HG03342 (cell line): ENCODE data around the gene TMEM117.
A peak's percentile ranks its signal among the peaks of the same experiment; 100 is the strongest.
"Not testable (repeated sequence)": the region's sequence is repeated elsewhere in the genome, so short reads cannot be mapped to it uniquely, and the experiment has no call there.

Source experiments
- ATAC-seq: cut with Tn5 transposase; IDR thresholded peaks from one replicate; pipeline ENCODE4 v1.9.1; 2021; ENCODE audit warnings: mild to moderate bottlenecking, moderate library complexity; ENCODE audit not compliant: unreplicated experiment

Gene TMEM117

GRCh38 chr12:44174053-44174452 lies 338.2 kb downstream of the TMEM117 start:
- no peak for ATAC-seq

GRCh38 chr12:44184499-44185206 lies 348.8 kb downstream of the TMEM117 start:
- peak; percentile 81 for ATAC-seq

- peak; percentile 99 for ATAC-seq
Observed at GRCh38 chr12:44193281-44193680, 357.4 kb downstream of the TMEM117 start.

- not testable (repeated sequence) for ATAC-seq
Observed at GRCh38 chr12:44195719-44196118, 359.8 kb downstream of the TMEM117 start.

- ATAC-seq = no peak
Observed at GRCh38 chr12:44206045-44206444, 370.2 kb downstream of the TMEM117 start.

GRCh38 chr12:44217146-44217883 lies 381.4 kb downstream of the TMEM117 start:
- ATAC-seq = no peak

GRCh38 chr12:44223736-44224135 lies 387.9 kb downstream of the TMEM117 start:
- no peak for ATAC-seq

GRCh38 chr12:44224399-44225148 lies 388.7 kb downstream of the TMEM117 start:
- no peak for ATAC-seq

GRCh38 chr12:44225149-44225510 lies 389.2 kb downstream of the TMEM117 start:
- ATAC-seq = no peak

- no peak for ATAC-seq
Observed at GRCh38 chr12:44227616-44228015, 391.7 kb downstream of the TMEM117 start.

- ATAC-seq = no peak
Observed at GRCh38 chr12:44229846-44230245, 394.0 kb downstream of the TMEM117 start.

GRCh38 chr12:44235674-44236073 lies 399.8 kb downstream of the TMEM117 start:
- no peak for ATAC-seq

GRCh38 chr12:44240186-44240585 lies 404.3 kb downstream of the TMEM117 start:
- no peak for ATAC-seq

GRCh38 chr12:44245932-44246331 lies 410.1 kb downstream of the TMEM117 start:
- ATAC-seq = no peak

- ATAC-seq = no peak
Observed at GRCh38 chr12:44246482-44247105, 410.7 kb downstream of the TMEM117 start.

- no peak for ATAC-seq
Observed at GRCh38 chr12:44247588-44247987, 411.7 kb downstream of the TMEM117 start.

- no peak for ATAC-seq
Observed at GRCh38 chr12:44248436-44248835, 412.6 kb downstream of the TMEM117 start.

GRCh38 chr12:44250440-44250839 lies 414.6 kb downstream of the TMEM117 start:
- not testable (repeated sequence) for ATAC-seq

GRCh38 chr12:44253338-44253856 lies 417.5 kb downstream of the TMEM117 start:
- no peak for ATAC-seq

- no peak for ATAC-seq
Observed at GRCh38 chr12:44258246-44258645, 422.4 kb downstream of the TMEM117 start.

GRCh38 chr12:44259890-44260289 lies 424.0 kb downstream of the TMEM117 start:
- ATAC-seq = no peak
